Measurements from ENCODE around the gene SEC14L1.

Gene SEC14L1

DNA sequence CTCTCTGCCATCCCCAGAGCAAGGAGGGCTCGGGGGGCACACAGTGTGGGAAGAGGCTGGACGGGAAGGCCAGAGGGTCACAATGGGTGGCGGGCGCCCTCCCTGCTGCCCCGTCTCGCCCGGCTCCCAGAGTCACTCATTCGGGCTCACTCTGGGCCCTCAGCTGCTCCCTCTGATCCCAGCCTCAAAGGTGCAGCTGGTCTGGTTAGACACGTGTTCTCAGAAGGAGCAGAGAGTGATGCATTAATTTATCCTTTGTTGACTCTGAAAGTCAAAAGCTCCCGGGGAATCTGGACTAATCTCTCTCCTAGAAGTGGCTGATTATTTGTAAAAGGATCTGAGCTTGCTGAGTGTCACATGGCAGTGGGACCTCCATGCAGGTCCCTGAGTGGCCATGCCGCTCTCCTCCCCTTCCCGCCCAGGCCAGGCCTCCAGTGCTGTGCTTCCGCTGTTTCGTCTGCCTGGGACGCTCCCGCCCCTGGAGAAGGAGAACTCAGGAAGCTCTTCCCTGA lies 87.5 kb downstream of the SEC14L1 start:
- Histone ChIP-seq H3K4me1 (ENCODE audit: insufficient read depth, low read length) (no peaks in the 10 kb centered on the region), H3K4me3 (ENCODE audit: low read length) (no peak overlapping the region), H3K27me3 (ENCODE audit: insufficient read depth, low read length) (no peaks in the 10 kb centered on the region), H2AFZ (ENCODE audit: low read depth, low read length) (no peak overlapping the region), H3K36me3 (ENCODE audit: insufficient read depth, low read length) (no peaks in the 10 kb centered on the region), H3K9me3 (ENCODE audit: low read length) (no peaks in the 10 kb centered on the region)

DNA sequence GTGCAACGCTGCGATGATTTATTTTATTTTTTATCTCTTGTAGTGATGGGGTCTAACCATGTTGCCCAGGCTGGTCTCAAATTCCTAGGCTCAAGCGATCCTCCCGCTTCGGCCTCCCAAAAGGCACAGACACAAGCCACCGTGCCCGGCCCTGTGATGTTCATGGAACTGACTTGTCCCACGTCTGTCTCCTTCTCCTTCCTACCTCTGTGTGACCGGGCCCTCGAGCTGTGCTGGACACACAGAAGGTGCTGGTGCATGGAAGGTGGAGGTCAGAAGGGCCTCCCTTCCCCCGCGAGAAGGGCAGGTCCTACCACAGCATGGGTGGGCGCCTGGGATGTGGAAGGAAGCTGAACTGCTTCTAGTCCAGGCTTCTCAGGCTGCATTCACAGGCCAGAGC lies 88.0 kb downstream of the SEC14L1 start:
- Histone ChIP-seq H3K9me3 (ENCODE audit: low read length) (no peaks in the 10 kb centered on the region), H3K27me3 (ENCODE audit: insufficient read depth, low read length) (no peaks in the 10 kb centered on the region), H3K4me3 (ENCODE audit: low read length) (no peak overlapping the region), H2AFZ (ENCODE audit: low read depth, low read length) (no peak overlapping the region), H3K4me1 (ENCODE audit: insufficient read depth, low read length) (no peaks in the 10 kb centered on the region), H3K36me3 (ENCODE audit: insufficient read depth, low read length) (no peaks in the 10 kb centered on the region)

- H3K36me3 ChIP-seq (ENCODE audit: insufficient read depth, low read length): no peaks in the 10 kb centered on the region
- H3K4me1 ChIP-seq (ENCODE audit: insufficient read depth, low read length): no peaks in the 10 kb centered on the region
- H3K4me3 ChIP-seq (ENCODE audit: low read length): no peak overlapping the region
- no peaks in the 10 kb centered on the region for H3K27me3 ChIP-seq (ENCODE audit: insufficient read depth, low read length)
- H3K9me3 ChIP-seq (ENCODE audit: low read length): no peaks in the 10 kb centered on the region
- no peak overlapping the region for H2AFZ ChIP-seq (ENCODE audit: low read depth, low read length)
Measured at GRCh38 chr17:77229786-77230435, 89.1 kb downstream of the SEC14L1 start.

DNA sequence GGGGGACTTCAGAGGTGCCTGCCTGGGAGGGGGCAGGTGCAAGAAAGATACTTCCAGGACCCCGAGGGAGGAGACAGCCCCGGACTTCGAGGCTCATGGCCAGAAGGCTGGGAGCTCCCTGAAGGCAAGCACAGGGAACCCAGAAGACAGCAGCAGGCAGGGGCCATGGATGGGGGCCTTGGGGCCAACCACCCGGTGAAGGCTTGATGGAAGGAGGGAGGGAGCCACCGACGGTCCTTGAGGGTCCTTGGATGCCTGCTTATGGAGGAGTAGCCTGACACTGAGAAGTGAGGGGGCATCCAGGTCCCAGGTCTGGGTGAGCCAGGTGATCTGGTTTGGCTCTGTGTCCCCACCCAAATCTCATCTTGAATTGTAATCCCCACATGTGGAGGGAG lies 89.7 kb downstream of the SEC14L1 start:
- H3K36me3 ChIP-seq (ENCODE audit: insufficient read depth, low read length): no peaks in the 10 kb centered on the region
- no peaks in the 10 kb centered on the region for H3K9me3 ChIP-seq (ENCODE audit: low read length)
- no peak overlapping the region for H2AFZ ChIP-seq (ENCODE audit: low read depth, low read length)
- no peaks in the 10 kb centered on the region for H3K4me1 ChIP-seq (ENCODE audit: insufficient read depth, low read length)
- H3K27me3 ChIP-seq (ENCODE audit: insufficient read depth, low read length): no peaks in the 10 kb centered on the region
- no peak overlapping the region for H3K4me3 ChIP-seq (ENCODE audit: low read length)

DNA sequence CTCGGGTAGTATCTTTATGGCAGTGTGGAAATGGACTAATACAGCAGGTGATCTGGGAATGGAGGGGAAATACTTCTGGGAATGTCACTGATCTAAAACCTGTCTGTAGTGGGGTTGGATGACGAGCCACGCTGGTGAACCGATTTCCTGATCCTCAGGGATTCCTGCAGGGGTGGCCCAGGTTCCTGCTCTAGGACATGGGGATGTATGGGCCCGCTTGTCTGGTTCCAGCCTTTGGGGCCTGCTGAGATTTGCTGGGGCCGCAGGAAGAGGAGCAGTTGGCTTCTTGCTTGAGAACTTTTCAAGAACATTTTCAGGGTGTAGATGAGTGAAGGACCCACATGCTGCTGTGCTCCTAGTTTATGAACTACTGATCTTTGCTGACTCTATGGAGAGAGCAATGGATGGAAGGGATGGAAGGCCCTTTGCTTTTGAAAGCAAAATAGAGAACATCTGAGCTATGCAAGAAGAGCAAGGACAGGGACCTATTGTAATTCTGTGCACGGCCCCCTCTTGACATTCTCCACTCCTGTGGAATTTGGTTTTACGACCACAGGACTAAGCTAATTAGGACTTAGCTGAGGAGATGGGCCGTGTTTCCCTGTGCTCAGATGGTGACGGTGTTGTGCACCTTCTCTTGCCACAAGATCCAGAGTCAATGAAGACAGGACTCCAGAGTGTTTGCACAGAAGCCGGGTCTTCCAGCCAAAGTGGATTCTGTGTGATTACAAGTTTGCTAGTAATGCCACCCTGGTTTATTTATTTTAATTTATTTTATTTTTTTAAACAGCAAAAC lies 90.5 kb downstream of the SEC14L1 start:
- H2AFZ ChIP-seq (ENCODE audit: low read depth, low read length): no peak overlapping the region
- no peaks in the 10 kb centered on the region for H3K36me3 ChIP-seq (ENCODE audit: insufficient read depth, low read length)
- no peaks in the 10 kb centered on the region for H3K9me3 ChIP-seq (ENCODE audit: low read length)
- no peaks in the 10 kb centered on the region for H3K27me3 ChIP-seq (ENCODE audit: insufficient read depth, low read length)
- H3K4me3 ChIP-seq (ENCODE audit: low read length): no peak overlapping the region
- no peaks in the 10 kb centered on the region for H3K4me1 ChIP-seq (ENCODE audit: insufficient read depth, low read length)

DNA sequence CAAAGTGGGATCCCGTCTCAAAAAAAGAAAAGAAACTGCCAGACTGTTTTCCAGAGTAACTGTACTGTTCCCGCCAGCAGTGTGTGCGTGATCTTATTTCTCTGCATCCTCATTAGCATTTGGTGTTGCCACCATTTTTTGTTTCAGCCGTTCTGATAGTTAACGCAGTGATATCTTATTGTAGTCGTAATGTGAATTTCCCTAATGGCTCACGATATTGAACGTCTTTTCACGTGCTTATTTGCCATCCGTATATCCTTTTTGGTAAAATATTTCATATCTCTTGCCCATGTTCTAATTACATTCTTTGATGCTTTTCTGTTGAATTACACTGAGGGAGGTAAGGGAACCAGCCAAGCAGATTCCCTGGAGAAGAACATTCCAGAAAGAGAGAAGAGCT lies 92.4 kb downstream of the SEC14L1 start:
- H3K4me1 ChIP-seq (ENCODE audit: insufficient read depth, low read length): no peaks in the 10 kb centered on the region
- no peaks in the 10 kb centered on the region for H3K36me3 ChIP-seq (ENCODE audit: insufficient read depth, low read length)
- no peaks in the 10 kb centered on the region for H3K9me3 ChIP-seq (ENCODE audit: low read length)
- H3K4me3 ChIP-seq (ENCODE audit: low read length): no peak overlapping the region
- no peak overlapping the region for H2AFZ ChIP-seq (ENCODE audit: low read depth, low read length)
- H3K27me3 ChIP-seq (ENCODE audit: insufficient read depth, low read length): no peaks in the 10 kb centered on the region

GRCh38 chr17:77233635-77234334 lies 93.0 kb downstream of the SEC14L1 start:
- Histone ChIP-seq H2AFZ (ENCODE audit: low read depth, low read length) (no peak overlapping the region), H3K36me3 (ENCODE audit: insufficient read depth, low read length) (no peaks in the 10 kb centered on the region), H3K27me3 (ENCODE audit: insufficient read depth, low read length) (no peaks in the 10 kb centered on the region), H3K4me1 (ENCODE audit: insufficient read depth, low read length) (no peaks in the 10 kb centered on the region), H3K9me3 (ENCODE audit: low read length) (no peaks in the 10 kb centered on the region), H3K4me3 (ENCODE audit: low read length) (no peak overlapping the region)

GRCh38 chr17:77234695-77235094 lies 93.9 kb downstream of the SEC14L1 start:
- H3K4me3 ChIP-seq (ENCODE audit: low read length): no peak overlapping the region
- no peaks in the 10 kb centered on the region for H3K4me1 ChIP-seq (ENCODE audit: insufficient read depth, low read length)
- H3K36me3 ChIP-seq (ENCODE audit: insufficient read depth, low read length): no peaks in the 10 kb centered on the region
- no peaks in the 10 kb centered on the region for H3K27me3 ChIP-seq (ENCODE audit: insufficient read depth, low read length)
- no peaks in the 10 kb centered on the region for H3K9me3 ChIP-seq (ENCODE audit: low read length)
- H2AFZ ChIP-seq (ENCODE audit: low read depth, low read length): no peak overlapping the region

DNA sequence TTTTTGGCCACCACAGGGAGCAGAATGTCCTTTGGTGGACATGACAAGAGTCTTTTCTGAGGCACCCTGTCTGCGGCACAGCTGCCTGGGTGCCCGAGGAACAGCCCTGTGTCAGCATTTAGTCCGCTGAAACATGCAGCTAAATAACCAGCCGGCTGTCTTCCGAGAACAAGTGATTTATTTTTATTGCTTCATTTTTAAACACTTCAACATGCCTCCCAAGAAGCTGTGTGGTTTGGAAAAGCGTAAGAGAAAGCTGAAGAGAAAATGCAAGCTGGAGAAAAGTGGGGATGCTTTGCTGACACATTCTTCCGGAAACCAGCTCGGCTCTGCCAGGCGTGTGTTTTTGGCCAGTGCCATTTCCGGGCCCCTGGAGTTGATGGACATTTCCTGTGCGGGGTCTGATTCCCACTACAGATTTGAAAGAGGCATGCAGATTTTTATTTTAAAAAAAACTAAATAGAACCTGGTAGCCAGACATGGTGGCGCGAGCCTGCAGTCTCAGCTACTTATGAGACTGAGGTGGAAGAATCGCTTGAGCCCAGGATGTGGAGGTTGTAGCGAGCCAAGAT lies 94.7 kb downstream of the SEC14L1 start:
- Histone ChIP-seq H3K4me1 (ENCODE audit: insufficient read depth, low read length) (no peaks in the 10 kb centered on the region), H3K4me3 (ENCODE audit: low read length) (no peak overlapping the region), H3K27me3 (ENCODE audit: insufficient read depth, low read length) (no peaks in the 10 kb centered on the region), H3K9me3 (ENCODE audit: low read length) (no peaks in the 10 kb centered on the region), H2AFZ (ENCODE audit: low read depth, low read length) (no peak overlapping the region), H3K36me3 (ENCODE audit: insufficient read depth, low read length) (no peaks in the 10 kb centered on the region)

DNA sequence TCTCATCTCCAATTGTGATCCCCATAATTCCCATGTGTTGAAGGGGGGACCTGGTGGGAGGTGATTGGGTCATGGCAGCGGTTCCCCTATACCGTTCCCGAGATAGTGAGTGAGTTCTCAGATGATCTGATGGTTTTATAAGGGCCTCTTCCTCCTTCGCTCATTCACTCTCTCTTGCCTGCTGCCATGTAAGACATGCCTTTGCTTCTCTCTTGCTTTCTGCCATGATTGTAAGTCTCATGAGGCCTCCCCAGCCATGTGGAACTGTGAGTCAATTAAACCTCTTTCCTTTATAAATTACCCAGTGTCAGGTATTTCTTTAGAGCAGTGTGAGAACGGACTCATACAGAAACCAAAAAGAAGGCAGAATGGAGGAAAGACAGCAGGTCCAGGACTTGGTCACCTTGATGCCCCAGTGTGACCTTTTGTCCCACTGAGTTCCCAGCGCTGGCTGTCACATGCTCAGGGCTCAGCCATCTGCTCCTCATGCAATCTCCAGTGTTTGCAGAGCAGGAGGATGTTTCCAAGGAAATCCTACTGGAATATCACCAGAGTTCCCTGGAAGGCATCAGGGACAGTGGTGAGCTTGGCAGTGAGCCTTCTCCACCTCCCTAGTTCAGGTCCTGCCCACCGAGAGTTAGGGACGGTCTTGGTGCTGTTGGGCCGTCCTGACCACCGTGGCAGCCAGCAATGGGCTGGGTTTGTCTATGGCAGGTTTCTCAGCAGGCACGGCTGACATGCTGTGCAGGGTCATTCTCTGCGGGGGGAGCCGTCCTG lies 96.7 kb downstream of the SEC14L1 start:
- Histone ChIP-seq H3K4me1 (ENCODE audit: insufficient read depth, low read length) (peaks cover under 1% of the 10 kb centered on the region), H3K9me3 (ENCODE audit: low read length) (no peaks in the 10 kb centered on the region), H3K4me3 (ENCODE audit: low read length) (no peak overlapping the region), H3K36me3 (ENCODE audit: insufficient read depth, low read length) (no peaks in the 10 kb centered on the region), H2AFZ (ENCODE audit: low read depth, low read length) (no peak overlapping the region), H3K27me3 (ENCODE audit: insufficient read depth, low read length) (no peaks in the 10 kb centered on the region)

DNA sequence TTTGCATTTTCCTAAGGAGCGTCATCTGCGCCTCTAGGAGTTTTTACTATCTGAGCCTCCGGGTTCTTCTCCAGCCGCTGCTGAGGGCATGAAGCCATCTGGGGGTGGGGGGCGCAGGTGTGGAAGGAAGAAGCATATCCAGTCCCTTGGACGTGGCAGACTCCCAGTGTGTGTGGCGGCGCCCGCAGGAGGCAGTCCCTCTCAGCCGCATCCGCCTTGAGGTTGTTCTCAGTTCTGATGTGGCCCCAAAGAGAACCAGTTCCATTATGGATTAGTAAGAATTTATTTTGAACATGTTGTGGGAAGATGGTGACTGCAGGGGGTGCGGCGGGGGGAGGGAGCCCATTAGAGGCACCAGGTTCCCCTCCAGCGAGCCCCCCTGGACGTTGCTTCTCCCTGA lies 100.2 kb downstream of the SEC14L1 start:
- Histone ChIP-seq H2AFZ (ENCODE audit: low read depth, low read length) (no peak overlapping the region), H3K27me3 (ENCODE audit: insufficient read depth, low read length) (no peaks in the 10 kb centered on the region), H3K4me3 (ENCODE audit: low read length) (no peak overlapping the region), H3K4me1 (ENCODE audit: insufficient read depth, low read length) (peaks cover 4% of the 10 kb centered on the region), H3K36me3 (ENCODE audit: insufficient read depth, low read length) (no peaks in the 10 kb centered on the region), H3K9me3 (ENCODE audit: low read length) (no peaks in the 10 kb centered on the region)

- no peaks in the 10 kb centered on the region for H3K9me3 ChIP-seq (ENCODE audit: low read length)
Measured at GRCh38 chr17:77242118-77242851, 101.5 kb downstream of the SEC14L1 start.

More at GRCh38 chr17:77242118-77242851, 101.5 kb downstream of the SEC14L1 start:
- Histone ChIP-seq H3K4me1 (ENCODE audit: insufficient read depth, low read length) (peaks cover 6% of the 10 kb centered on the region), H2AFZ (ENCODE audit: low read depth, low read length) (peak overlapping the region; percentile 74), H3K4me3 (ENCODE audit: low read length) (no peak overlapping the region), H3K27me3 (ENCODE audit: insufficient read depth, low read length) (no peaks in the 10 kb centered on the region), H3K36me3 (ENCODE audit: insufficient read depth, low read length) (no peaks in the 10 kb centered on the region)
